Tibial nerve (tissue), 4 donors: Measurements from ENCODE around the gene LYPD6B. TPM values are rescaled to one million over a fixed set of nuclear protein-coding genes. Genes with fewer than 3 reads are reported as not detected.

ENCODE experiments used
- DNase-seq, 2 donors: peaks; one replicate each; pipeline ENCODE4 v3.0.0-alpha.2; 2019; ENCODE audit warnings: low spot score in 2 of 2
- H3K27ac ChIP-seq, 4 donors: fragments of 200-600 bp; sonication (generic) in 3 of 4; one replicate each; pipeline ENCODE4 v1.5.1; 2017 to 2019; ENCODE audit warnings: mild to moderate bottlenecking in 1 of 4
- H3K27me3 ChIP-seq, 2 donors: fragments of 200-600 bp; sonication (generic) in 1 of 2; one replicate each; pipeline versions ENCODE4 v1.5.1 to v1.6.0; 2017 to 2019
- H3K36me3 ChIP-seq, 3 donors: fragments of 200-600 bp; sonication (generic); one replicate each; pipeline ENCODE4 v1.5.1; 2018 to 2019
- H3K4me1 ChIP-seq, 4 donors: fragments of 200-600 bp; sonication (generic) in 3 of 4; one replicate each; pipeline ENCODE4 v1.5.1; 2017 to 2019
- H3K4me3 ChIP-seq, 4 donors: fragments of 200-600 bp; sonication (generic) in 3 of 4; one replicate each; pipeline ENCODE4 v1.5.1; 2017 to 2019; ENCODE audit warnings: mild to moderate bottlenecking in 1 of 4, moderate library complexity in 1 of 4
- H3K9me3 ChIP-seq, 4 donors: fragments of 200-600 bp; sonication (generic) in 3 of 4; one replicate each; pipeline ENCODE4 v1.5.1; 2017 to 2019
- CTCF ChIP-seq, 5 experiments: fragments of 200-600 bp in 3 of 5; fragments of 450-650 bp in 2 of 5; sonication (generic) in 3 of 5; IDR thresholded peaks; one replicate each; pipeline ENCODE4 v1.5.1; 2016 to 2019; ENCODE audit warnings: antibody characterized with exemption in 5 of 5, mild to moderate bottlenecking in 3 of 5, moderate library complexity in 2 of 5
- EP300 ChIP-seq, 2 donors: sonication (generic); formaldehyde crosslinking; IDR thresholded peaks; one replicate each; pipeline ENCODE4 v1.6.1; 2017; ENCODE audit warnings: antibody characterized with exemption in 2 of 2, mild to moderate bottlenecking in 1 of 2
- POLR2A ChIP-seq, 2 donors: fragments of 450-650 bp; IDR thresholded peaks; one replicate each; pipeline ENCODE4 v1.6.1; 2017; ENCODE audit warnings: antibody characterized with exemption in 2 of 2, mild to moderate bottlenecking in 2 of 2, moderate library complexity in 2 of 2
- WGBS, 2 donors: methylation state at CpG; one replicate each; pipeline ENCODE4 v1.1.5; 2018; 5-methylcytosine and 5-hydroxymethylcytosine counted together
- total RNA-seq, 4 donors: library from RNA; depleted of rRNA; stranded (reverse); fragments of >200 nt; gene quantifications; one replicate each; pipeline ENCODE4 v1.1.0, GENCODE V29; 2016

LYPD6B gene
- total RNA-seq, 4 donors from 2014 or later: not detected

- Histone ChIP-seq H3K36me3 (no peaks in the 10 kb centered on the region), H3K4me3 (no peak overlapping the region), H3K4me1 (no peaks in the 10 kb centered on the region), H3K9me3 (no peaks in the 10 kb centered on the region), H3K27me3 (no peaks in the 10 kb centered on the region), H3K27ac (no peak overlapping the region)
- DNase-seq: no peak
- no peak for TF ChIP-seq POLR2A (IDR thresholded peaks at IDR 0.05)
- TF ChIP-seq CTCF (IDR thresholded peaks at IDR 0.05): no peak
- TF ChIP-seq EP300 (IDR thresholded peaks at IDR 0.05): no peak
- 95 to 96% methylated on average over 2 of the region's 2 CpGs for WGBS, 2 donors
Observed at GRCh38 chr2:149093579-149093978, 55.1 kb downstream of the LYPD6B start.

GRCh38 chr2:149094217-149095015 lies 55.9 kb downstream of the LYPD6B start:
- Histone ChIP-seq H3K27ac (no peak overlapping the region), H3K36me3 (no peaks in the 10 kb centered on the region), H3K4me3 (no peak overlapping the region), H3K27me3 (no peaks in the 10 kb centered on the region), H3K9me3 (no peaks in the 10 kb centered on the region), H3K4me1 (no peaks in the 10 kb centered on the region)
- 40 to 50% methylated on average over 5 of the region's 5 CpGs for WGBS, 2 donors
- TF ChIP-seq POLR2A (IDR thresholded peaks at IDR 0.05) (no peak), CTCF (IDR thresholded peaks at IDR 0.05) (no peak), EP300 (IDR thresholded peaks at IDR 0.05) (no peak)
- DNase-seq: no peak

GRCh38 chr2:149098701-149099100 lies 60.2 kb downstream of the LYPD6B start:
- WGBS, 2 donors: 75 to 84% methylated on average over 2 of the region's 2 CpGs
- DNase-seq: no peak

GRCh38 chr2:149099298-149099697 lies 60.8 kb downstream of the LYPD6B start:
- Histone ChIP-seq H3K4me3 (no peak overlapping the region), H3K36me3 (no peaks in the 10 kb centered on the region), H3K27me3 (no peaks in the 10 kb centered on the region), H3K9me3 (no peaks in the 10 kb centered on the region), H3K4me1 (no peaks in the 10 kb centered on the region), H3K27ac (no peak overlapping the region)
- DNase-seq: no peak
- no peak for TF ChIP-seq POLR2A (IDR thresholded peaks at IDR 0.05)
- no peak for TF ChIP-seq EP300 (IDR thresholded peaks at IDR 0.05)
- TF ChIP-seq CTCF (IDR thresholded peaks at IDR 0.05): no peak
- 67 to 91% methylated on average over 3 of the region's 3 CpGs for WGBS, 2 donors

More at GRCh38 chr2:149098701-149099100, 60.2 kb downstream of the LYPD6B start:
- Histone ChIP-seq H3K4me3 (no peak overlapping the region), H3K27me3 (no peaks in the 10 kb centered on the region), H3K36me3 (no peaks in the 10 kb centered on the region), H3K27ac (no peak overlapping the region), H3K4me1 (no peaks in the 10 kb centered on the region), H3K9me3 (no peaks in the 10 kb centered on the region)
- no peak for TF ChIP-seq POLR2A (IDR thresholded peaks at IDR 0.05)
- TF ChIP-seq CTCF (IDR thresholded peaks at IDR 0.05): no peak
- TF ChIP-seq EP300 (IDR thresholded peaks at IDR 0.05): no peak
